Gastroesophageal sphincter (tissue), 4 donors: ENCODE results near the gene RABL6. TPM values are rescaled to one million over a fixed set of nuclear protein-coding genes. Genes with fewer than 3 reads are reported as not detected.
"Not testable (repeated sequence)": the region's sequence is repeated elsewhere in the genome, so short reads cannot be mapped to it uniquely, and the experiment has no call there.

Experiments used
- ATAC-seq: fragments of 150-250 bp; one replicate; pipeline ENCODE4 v1.9.1; 2016; ENCODE audit warnings: mild to moderate bottlenecking, moderate library complexity
- H3K27ac ChIP-seq, 4 donors: fragments of 200-600 bp; sonication (generic) in 3 of 4; 1 replicate in 3 of 4; 2 replicates in 1 of 4; pipeline ENCODE4 v1.5.1; 2016 to 2019
- H3K27me3 ChIP-seq: fragments of 200-600 bp; sonication (generic); one replicate; pipeline ENCODE4 v1.5.1; 2019
- H3K36me3 ChIP-seq, 2 donors: fragments of 200-600 bp; sonication (generic); one replicate each; pipeline ENCODE4 v1.5.1; 2019; ENCODE audit warnings: control low read depth in 1 of 2
- H3K4me1 ChIP-seq, 3 donors: fragments of 200-600 bp; sonication (generic); 1 replicate in 2 of 3; 2 replicates in 1 of 3; pipeline ENCODE4 v1.5.1; 2016 to 2019; ENCODE audit warnings: control low read depth in 2 of 3
- H3K4me3 ChIP-seq, 2 donors: fragments of 200-600 bp; sonication (generic); one replicate each; pipeline ENCODE4 v1.5.1; 2019; ENCODE audit warnings: mild to moderate bottlenecking in 1 of 2, moderate library complexity in 1 of 2
- H3K9me3 ChIP-seq, 3 donors: fragments of 200-600 bp; sonication (generic); one replicate each; pipeline ENCODE4 v1.5.1; 2017 to 2019; ENCODE audit warnings: control low read depth in 2 of 3
- CTCF ChIP-seq, 4 experiments: fragments of 200-600 bp in 2 of 4; fragments of 450-650 bp in 2 of 4; sonication (generic) in 1 of 4; IDR thresholded peaks; one replicate each; pipeline ENCODE4 v1.5.1; 2017 to 2019; ENCODE audit warnings: antibody characterized with exemption in 4 of 4, mild to moderate bottlenecking in 2 of 4, moderate library complexity in 2 of 4
- EP300 ChIP-seq: sonication (generic); formaldehyde crosslinking; IDR thresholded peaks from one replicate; pipeline ENCODE4 v1.6.1; 2017; ENCODE audit warnings: antibody characterized with exemption, mild to moderate bottlenecking
- POLR2A ChIP-seq, 2 donors: fragments of 450-650 bp; IDR thresholded peaks; one replicate each; pipeline ENCODE4 v1.6.1; 2017; ENCODE audit warnings: antibody characterized with exemption in 2 of 2, mild to moderate bottlenecking in 2 of 2, moderate library complexity in 1 of 2
- POLR2AphosphoS5 ChIP-seq: sonication (generic); formaldehyde crosslinking; IDR thresholded peaks from one replicate; pipeline ENCODE4 v1.6.1; 2017; ENCODE audit warnings: antibody characterized with exemption
- WGBS, 2 donors: methylation state at CpG; one replicate each; pipeline ENCODE4 v1.1.5; 2018; ENCODE audit warnings: low coverage in 1 of 2; 5-methylcytosine and 5-hydroxymethylcytosine counted together
- total RNA-seq, 4 donors: library from RNA; depleted of rRNA; stranded (reverse); fragments of >200 nt; gene quantifications; one replicate each; pipeline ENCODE4 v1.1.0, GENCODE V29; 2016

Gene RABL6
- total RNA-seq, 4 donors from 2014 or later: 54.8 to 109 (median 71.2) TPM

- Histone ChIP-seq H3K36me3 (peaks cover 0 to 8% of the 10 kb centered on the region in 2 donors), H3K4me3 (peak overlapping the region in 1 of 2 donors; percentile 42), H3K9me3 (no peaks in the 10 kb centered on the region), H3K27me3 (peaks cover 68% of the 10 kb centered on the region), H3K27ac (no peak overlapping the region), H3K4me1 (peaks cover 0 to 40% (median 16%) of the 10 kb centered on the region in 3 donors)
- WGBS, 2 donors: no CpG with 5 or more reads among the region's 35 CpGs
- no peak for ATAC-seq
- no peak for TF ChIP-seq EP300
- no peak for TF ChIP-seq POLR2AphosphoS5
- no peak for TF ChIP-seq POLR2A (IDR thresholded peaks at IDR 0.05)
- no peak for TF ChIP-seq CTCF (IDR thresholded peaks at IDR 0.05)
Observed at GRCh38 chr9:136799079-136799853, 8.5 kb upstream of the RABL6 start.

GRCh38 chr9:136799854-136800657 is 7.7 kb upstream of the RABL6 start:
- Histone ChIP-seq H3K9me3 (no peaks in the 10 kb centered on the region), H3K4me3 (peak overlapping the region in 1 of 2 donors; percentile 42), H3K4me1 (peaks cover 0 to 40% (median 16%) of the 10 kb centered on the region in 3 donors), H3K36me3 (peaks cover 0 to 12% of the 10 kb centered on the region in 2 donors), H3K27me3 (peaks cover 68% of the 10 kb centered on the region), H3K27ac (no peak overlapping the region)
- ATAC-seq: peak; percentile 57
- TF ChIP-seq CTCF (IDR thresholded peaks at IDR 0.05): no peak
- 0% methylated on average over 1 of the region's 63 CpGs; no CpG with 5 or more reads in 1 of the 2 donors for WGBS, 2 donors

- WGBS, 2 donors: 80% methylated on average over 2 of the region's 6 CpGs; no CpG with 5 or more reads in 1 of the 2 donors
- no peak for ATAC-seq
- no peak for TF ChIP-seq POLR2A (IDR thresholded peaks at IDR 0.05)
- TF ChIP-seq POLR2AphosphoS5: no peak
- TF ChIP-seq CTCF (IDR thresholded peaks at IDR 0.05): no peak
- no peak for TF ChIP-seq EP300
- H3K27me3 ChIP-seq: peaks cover 54% of the 10 kb centered on the region
- no peak overlapping the region for H3K4me3 ChIP-seq
- no peak overlapping the region for H3K27ac ChIP-seq
- peaks cover 0 to 19% of the 10 kb centered on the region in 2 donors for H3K36me3 ChIP-seq
- H3K4me1 ChIP-seq: peaks cover 0 to 44% (median 26%) of the 10 kb centered on the region in 3 donors
- no peaks in the 10 kb centered on the region for H3K9me3 ChIP-seq
Observed at GRCh38 chr9:136802321-136802720, 5.4 kb upstream of the RABL6 start.

- peaks cover 46% of the 10 kb centered on the region for H3K27me3 ChIP-seq
- peaks cover 0 to 19% of the 10 kb centered on the region in 2 donors for H3K36me3 ChIP-seq
- not testable (repeated sequence) for H3K27ac ChIP-seq, H3K4me3 ChIP-seq, ATAC-seq, H3K9me3 ChIP-seq
- peaks cover 0 to 44% (median 27%) of the 10 kb centered on the region in 3 donors for H3K4me1 ChIP-seq
- WGBS, 2 donors: 80% methylated on average over 1 of the region's 9 CpGs; no CpG with 5 or more reads in 1 of the 2 donors
Observed at GRCh38 chr9:136803009-136803550, 4.7 kb upstream of the RABL6 start.
